Stimulated activated CD4-positive, alpha-beta T cell treated with anti-CD3 and anti-CD28 coated beads, Interleukin-15, amount 100 ng/mL, for 1 hour (primary cell): Measurements from ENCODE around the gene RTP5.

Source experiments
- DNase-seq, 2 donors: peaks; one replicate each; pipeline ENCODE4 v3.0.0-alpha.2; 2020; ENCODE audit warnings: low read depth in 1 of 2, low spot score in 1 of 2

The RTP5 gene

DNA sequence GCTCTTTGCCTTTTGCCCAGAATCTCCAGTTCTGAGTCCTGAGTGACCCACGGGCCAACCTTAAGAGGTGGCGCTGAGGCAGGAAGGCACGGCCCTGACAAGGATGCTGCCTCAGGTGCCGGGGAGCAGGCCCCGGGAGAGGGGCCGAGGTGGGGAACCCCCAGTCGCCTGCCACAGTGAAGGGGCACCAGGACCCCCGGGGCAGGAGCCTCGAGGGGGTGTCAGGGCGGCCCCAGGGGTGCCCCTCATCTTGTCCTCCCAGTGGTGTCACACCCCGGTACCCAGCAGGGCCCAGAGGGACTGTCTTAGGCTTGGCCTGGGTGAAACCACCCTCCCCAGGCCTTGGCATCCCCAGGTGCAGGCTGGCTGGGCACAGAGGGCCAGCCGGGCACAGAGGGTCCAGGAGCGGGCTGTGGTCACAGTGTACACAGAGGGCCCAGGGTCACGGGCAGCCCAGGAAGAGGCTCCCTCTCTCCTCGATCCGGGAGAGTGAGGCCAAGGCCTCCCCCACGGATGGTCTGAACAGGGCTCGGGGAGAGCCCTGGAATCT, 11.9 kb upstream of the RTP5 start:
- no peak for DNase-seq

DNA sequence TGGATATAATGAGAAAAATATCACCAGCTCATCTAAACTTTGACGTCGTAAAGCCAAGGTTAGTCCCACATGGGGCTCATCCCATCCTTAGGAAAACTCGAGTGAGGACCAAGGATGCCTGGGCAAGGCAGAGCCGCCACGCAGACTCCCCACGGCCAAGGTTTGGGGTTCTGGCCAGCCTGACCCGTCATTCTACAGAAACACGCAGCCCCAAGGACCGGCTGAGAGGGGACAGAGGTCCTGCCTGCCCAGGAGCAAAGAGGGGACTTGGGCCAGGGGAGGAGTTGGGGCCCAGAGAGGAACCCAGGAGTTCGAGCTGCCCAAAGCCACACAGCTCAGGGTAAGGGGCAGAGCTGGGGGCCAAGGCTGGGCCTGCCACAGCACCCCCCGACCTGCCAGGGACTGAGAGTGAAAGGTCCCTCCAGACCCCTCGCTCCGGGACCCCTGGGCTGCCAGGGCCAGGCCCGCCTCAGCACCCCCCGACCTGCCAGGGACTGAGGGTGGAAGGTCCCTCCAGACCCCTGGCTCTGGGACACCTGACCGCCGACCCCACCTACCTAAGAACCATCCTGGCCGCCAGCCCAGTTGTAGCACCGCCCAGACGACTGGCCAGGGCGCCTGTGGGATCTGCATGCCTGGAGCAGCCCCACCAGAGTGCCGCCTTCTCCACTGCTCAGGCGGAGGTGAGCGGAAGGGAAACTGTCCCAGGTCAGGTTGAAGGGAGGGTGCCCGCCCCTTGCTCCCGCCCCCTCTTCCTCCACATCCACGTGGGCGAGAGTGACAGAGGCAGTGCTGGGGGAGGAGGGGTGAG, 11.1 kb upstream of the RTP5 start, which contains the start of gene PDCD1:
TSS of gene PDCD1 (minus strand) at position 689 of the 811 bp plus-strand sequence. CDS start at position 633, 56 bp downstream.
- peak; percentile 44 to 45 for DNase-seq

DNA sequence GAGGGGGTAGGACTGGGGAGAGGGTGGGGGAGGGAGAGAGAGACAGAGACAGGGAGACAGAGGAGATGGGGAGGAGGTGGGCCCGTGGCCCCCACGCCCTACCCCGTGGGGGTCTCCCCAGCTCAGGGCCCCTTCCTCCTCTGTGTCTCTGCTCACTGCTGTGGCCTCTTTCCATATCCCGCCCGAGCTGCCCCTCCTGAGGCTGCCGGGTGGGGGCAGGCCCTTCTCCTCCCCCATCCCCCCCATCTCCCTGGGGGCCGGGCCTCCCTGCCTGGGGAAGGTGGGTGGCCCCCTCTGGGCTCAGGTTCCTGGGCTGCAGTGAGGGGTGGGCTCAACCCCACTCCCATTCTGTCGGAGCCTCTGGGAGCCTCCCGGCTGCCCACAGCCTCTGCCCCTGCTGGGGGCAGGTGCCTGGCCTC, 10.5 kb upstream of the RTP5 start:
- no peak for DNase-seq

DNA sequence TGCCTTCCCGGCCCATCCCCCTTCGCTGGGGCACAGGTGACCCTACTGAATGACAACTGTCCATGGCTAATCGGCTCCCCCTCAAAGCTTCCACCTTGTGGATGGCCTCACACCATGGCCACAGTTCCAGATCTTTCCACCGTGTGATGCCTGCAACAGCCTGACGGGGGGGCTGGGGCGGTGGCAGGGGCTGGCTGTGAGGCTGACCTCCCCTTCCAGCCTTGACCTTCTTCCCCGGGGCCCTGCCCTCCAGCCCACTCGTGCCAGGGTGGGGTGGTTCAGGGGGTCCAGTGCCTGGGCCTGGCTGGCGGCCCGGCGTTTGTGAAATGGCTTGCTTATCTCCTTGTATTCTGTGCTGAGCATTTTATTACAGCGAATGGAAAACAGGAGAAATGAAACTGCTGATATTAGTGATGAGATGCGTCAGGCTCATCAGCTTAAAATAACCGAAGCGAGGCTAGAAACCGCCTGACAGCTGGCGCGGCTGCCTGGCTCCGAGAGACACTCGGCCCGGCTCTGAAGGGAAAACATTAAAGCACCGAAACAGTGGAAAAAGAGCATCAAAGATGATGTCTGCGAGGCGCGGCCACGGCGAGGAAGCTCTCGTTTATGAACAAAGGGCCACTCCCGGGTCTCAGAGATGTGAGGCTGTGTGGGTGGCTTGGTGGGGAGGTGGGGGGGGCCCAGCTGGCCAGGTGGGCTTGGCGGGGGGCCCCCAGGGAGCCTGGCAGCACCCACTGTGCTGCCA, 9.9 kb upstream of the RTP5 start:
- DNase-seq = peak; percentile 43 to 51

DNA sequence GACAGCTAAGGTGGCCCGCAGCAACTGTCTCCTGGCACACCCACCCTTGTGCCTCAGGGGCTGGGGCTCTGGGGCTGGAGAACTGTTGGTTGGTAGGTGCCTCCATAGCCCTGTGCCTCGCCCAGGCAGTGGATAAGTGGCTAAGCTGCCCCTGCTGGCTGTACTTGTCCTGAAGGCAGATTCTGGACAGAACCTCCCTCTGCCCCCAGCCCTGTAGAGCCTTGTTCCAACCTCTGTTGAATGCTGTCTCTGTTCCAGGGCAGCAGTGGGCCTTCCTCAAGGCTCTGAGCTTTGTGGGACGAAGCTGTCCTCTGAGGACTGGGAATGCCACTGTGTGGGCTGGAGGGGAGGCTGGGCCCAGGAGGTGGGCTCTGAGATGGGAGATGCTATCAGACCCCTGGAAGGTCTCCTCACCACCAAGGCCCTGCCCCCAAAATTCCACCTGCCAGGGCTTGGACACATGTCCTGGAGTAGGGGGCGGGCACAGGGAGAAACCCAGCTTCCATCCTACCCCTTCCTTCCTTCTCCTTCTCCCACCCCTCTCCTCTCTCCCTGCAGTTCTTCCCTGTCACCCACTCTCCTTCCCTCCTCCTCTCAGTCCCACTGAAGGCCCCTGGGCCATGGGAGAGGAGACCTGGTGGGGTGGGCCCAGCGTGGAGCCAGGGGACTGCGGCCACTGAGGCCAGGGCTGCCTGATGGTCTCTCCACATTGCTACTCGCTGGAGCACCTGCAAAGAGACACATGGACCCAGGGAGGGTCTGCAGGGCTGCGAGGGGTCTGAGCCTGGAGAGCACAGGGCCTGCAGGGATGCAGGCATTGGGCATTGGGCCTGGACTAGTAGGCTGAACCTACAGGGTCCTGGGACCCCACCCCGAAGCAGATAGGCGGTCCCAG, 9.1 kb upstream of the RTP5 start:
- DNase-seq = no peak

DNA sequence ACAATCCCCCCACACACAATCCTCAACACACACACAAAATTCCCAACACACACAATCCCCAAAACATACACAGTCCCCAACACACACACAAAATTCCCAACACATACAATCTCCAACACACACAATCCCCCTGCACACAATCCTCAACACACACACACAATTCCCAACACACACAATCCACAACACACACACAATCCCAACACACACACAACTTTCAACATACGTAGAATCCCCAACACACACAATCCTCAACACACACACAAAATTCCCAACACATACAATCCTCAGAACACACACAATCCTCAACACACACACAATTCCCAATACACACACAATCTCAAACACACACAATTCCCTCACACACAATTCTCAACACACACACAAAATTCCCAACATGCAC, 8.3 kb upstream of the RTP5 start:
- DNase-seq = no peak

DNA sequence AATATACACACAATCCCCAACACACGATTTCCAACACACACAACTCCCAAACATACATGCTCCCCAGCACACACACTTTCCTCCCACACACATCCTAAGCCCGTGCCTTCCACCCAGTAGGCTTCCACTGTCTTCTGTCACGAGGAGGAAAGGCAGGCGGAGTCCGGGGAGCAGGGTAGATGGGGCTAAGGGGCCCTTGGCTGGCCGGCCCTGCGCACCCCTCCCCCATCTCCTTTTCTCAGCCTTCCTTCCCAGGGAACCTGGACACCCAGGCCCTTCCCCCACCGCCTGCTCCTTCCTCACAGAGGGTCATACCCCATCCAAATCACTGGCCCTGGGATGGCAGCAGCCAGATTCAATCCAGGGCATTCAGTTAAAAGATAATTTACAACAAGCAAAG, 7.4 kb upstream of the RTP5 start:
- DNase-seq = no peak

DNA sequence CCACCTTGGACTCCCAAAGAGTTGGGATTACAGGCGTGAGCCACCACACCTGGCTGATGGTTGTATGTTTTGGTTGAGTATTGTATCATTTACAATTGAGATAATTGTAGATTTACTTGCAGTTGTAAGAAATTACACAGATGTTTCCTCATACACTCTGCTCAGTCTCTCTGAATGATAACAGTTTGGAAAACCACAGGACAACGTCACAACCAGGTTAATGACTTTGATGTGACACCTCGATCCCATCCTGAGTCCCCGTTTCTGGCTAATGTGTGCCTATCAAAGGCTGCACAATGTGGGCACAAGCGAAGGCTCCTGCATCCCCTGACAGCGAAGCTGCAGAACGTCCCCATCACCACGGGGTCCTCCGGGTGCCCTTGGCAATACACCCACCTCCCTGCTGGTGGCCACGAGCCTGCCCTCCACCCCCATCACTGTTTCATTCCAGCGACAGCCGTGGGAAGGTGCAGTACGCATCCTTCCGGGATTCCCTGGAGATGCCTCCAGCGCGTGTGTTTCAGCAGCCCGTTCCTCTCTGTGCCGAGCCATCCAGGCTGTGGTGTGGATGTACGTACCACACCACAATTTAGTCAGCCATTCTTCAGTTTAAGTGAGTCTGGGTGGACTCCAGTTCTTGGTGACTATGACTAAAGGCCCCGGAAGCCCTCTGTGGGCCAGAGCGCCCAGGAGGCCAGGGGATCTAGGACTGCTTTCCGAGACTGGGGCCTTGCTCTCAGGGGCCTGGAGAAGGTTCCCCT, 6.6 kb upstream of the RTP5 start:
- DNase-seq = no peak

DNA sequence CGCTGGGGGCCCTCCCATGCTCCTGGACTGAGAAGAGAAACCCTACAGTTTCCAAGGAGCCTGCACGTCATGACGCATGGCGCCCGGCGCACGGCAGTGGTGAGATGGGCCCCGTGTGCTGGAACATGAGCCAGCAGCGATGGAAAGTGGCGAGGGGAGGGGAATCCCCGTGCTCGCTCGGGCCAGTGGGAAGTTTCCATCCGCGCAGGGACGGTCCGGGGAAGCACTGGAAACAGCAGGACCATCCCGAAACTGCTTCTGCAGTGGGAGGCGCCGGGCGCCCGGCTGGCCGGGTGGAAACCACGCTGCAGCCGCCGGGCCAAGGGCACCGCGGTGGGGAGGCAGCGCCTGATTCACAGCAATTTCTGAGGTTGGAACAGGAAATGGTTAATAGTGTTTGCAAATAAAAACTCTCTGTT, 6.0 kb upstream of the RTP5 start:
- DNase-seq = peak; percentile 28 to 33

DNA sequence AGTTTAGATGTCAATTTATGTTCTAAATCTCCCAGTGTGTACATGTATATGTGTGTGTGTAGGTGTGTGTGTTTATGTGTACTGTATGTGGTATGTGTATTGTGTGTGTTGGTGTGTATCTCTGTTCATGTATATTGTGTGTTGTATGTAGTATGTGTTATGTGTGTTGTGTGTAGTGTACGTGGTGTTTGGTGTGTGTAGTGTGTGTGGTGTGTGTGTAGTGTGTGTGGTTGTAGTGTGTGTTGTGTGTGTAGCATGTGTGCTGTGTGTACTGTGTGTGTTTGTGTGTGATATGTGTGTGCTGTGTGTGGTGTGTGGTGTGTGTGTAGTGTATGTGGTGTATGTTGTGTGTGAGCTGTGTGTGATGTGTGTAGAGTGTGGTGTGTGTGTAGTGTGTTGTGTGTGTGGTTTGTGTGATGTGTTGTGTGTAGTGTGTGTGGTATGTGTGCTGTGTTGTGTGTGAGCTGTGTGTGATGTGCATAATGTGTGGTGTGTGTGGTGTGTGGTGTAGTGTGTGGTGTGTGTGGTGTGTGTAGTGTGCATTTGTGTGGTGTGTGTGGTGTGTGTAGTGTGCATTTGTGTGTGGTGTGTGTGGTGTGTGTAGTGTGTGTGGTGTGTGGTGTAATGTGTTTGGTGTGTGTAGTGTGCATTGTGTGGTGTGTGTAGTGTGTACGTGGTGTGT, 5.2 kb upstream of the RTP5 start:
- no peak for DNase-seq

DNA sequence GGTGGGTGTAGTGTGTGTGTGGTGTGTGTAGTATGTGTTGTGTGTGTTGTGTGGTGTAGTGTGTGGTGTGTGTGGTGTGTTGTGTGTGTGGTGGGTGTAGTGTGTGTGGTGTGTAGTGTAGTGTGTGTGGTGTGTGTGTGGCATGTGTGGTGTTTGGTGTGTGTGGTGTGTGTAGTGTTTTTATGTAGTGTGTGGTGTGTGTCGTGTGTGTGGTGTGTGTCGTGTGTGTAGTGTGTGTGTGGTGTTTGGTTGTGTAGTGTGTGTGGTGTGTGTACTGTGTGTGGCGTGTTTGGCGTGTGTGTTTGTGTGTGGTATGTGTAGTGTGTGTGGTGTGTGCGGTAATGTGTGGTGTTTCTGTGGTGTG, 4.7 kb upstream of the RTP5 start:
- DNase-seq = no peak

DNA sequence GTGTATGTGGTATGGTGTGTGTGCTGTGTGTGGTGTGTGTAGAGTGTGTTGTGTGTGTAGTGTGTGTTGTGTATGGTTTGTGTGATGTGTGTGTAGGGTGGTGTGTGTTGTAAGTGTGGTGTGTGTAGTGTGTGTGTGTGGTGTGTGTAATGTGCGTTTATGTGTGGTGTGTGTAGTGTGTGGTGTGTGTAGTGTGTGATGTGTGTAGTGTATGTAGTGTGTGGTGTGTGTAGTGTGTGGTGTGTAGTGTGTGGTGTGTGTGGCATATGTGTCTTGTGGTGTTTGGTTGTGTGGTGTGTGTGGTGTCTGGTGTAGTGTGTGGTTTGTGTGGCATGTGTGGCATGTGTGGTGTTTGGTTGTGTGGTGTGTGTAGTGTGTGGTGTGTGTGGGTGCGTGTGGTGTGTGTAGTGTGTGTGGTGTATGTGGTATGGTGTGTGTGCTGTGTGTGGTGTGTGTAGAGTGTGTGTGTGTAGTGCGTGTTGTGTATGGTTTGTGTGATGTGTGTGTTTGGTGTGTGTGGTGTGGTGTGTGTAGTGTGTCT, 4.0 kb upstream of the RTP5 start:
- no peak for DNase-seq

DNA sequence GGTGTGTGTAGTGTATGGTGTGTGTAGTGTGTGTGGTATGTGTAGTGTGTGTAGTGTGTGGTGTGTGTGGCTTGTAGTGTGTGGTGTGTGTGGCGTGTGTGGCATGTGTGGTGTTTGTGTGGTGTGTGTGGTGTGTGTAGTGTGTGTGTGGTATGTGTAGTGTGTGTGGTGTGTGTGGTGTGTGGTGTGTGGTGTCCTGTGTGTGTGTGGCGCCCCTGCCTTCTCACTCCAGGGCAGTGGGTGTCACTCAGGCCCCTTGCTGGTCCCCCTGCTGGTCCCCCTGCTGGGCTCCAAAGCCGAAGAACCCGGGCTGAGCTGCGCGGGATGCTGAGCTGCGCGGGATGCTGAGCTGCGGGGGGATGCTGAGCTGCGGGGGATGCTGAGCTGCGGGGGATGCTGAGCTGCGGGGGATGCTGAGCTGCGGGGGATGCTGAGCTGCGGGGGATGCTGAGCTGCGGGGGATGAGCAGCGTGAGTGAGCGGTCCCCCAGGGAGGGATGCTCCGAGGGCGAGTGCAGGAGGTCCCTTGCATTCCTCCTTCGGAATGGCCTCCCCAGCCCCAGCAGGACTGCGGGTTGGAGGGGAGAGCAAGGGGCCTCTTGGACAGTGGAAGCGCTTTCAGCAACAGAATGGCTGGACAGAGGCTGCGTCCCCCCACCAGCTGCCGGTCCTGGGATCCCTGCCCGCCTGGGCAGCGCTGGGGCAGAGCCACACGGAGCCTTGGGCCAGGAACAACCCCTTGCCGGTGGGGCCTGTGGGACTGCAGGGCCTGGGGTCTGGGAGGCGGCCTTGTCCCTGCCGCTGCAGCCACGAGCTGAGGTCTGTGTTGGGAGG, 3.4 kb upstream of the RTP5 start:
- no peak for DNase-seq

DNA sequence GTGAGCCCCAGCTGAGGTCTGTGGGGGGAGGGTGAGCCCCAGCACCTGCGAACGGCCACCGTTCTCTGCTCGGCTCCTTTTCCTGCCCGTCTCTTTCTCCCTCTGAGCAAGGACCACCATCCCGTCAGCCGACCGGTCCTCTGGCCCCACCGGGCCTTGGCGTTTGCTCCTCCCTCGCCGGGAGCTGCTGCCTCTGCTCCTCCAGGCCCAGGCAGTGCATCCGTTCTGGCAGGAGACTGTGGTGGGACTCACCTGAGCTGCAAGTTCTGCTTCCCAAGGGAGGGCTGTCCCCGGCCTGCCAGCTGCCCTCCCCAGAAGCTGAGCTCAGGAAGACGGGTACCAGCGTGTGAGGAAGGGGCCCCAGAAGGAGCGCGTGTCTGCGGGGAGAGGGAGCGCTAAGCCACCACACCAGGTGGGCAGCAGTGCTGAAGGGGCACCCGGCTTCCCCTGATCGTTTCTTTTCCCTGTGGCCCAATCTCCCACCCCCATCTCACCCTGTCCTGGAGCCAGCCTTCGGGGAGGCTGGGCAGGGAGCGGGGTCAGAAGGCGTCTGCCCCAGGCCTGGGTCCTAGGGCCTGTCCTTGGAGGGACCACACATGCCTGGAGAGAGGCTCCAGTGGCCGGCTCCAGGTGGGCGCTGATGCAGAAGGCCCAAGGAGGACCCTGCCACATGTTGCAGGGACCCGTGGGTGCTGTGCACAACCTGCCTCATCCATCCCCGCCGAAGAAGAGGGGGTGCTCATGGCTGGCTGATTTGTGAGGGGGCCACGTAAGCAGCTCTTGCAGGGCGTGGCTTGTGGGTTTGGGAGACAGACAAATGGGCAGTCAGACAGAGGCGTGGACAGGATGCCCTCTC, 2.5 kb upstream of the RTP5 start:
- no peak for DNase-seq

DNA sequence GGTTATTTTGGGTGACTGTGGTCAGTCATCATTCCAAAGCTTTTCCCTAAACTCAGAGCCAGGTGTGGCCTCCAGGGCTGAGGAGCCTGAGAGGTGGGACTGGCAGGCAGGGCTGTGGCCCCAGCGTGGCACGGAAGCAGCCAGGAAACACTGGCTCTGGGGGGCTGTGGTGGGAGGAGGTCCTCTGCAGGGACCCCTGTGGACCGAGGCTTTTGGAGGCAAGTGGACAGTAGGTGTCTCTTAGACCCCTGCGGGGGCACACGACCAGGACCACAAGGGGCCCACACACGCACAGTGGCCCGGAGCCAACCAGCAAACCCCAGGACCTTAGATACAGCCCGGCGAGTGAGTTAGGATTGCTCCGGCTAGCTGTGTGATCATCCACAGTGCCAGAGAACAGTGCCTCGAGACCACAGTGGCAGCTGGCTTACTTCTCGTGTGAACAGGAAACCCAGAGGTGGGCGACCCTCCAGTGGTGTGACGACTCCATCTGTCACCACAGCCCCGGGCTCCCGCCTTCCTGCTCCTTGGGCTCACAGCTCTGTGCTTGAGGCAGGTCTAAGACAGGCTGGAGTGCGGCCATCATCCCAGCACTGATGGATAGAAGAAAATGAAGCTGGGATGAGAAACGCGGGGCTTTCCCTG, 1.6 kb upstream of the RTP5 start:
- DNase-seq = no peak

DNA sequence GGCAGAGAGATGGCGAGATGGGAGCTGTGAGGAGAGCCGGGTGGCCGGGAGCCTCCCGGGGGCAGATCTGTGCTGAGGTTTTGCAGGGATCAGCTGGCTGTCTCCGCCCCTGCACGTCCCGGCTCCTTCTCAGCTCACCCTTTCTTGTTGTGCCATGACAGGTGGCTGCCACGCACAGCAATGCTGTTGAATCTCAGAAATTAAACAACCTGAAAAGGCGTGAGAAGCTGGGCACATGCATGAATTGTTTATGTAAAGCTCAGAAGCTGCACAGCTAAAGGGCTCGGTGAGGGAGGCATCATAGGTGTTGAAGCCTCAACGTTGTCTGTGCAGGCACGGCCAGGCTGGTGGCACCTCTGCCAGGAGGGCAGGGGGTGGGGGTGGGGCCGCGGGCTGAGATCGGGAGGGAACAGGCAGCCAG, 858 bp upstream of the RTP5 start:
- DNase-seq = no peak

DNA sequence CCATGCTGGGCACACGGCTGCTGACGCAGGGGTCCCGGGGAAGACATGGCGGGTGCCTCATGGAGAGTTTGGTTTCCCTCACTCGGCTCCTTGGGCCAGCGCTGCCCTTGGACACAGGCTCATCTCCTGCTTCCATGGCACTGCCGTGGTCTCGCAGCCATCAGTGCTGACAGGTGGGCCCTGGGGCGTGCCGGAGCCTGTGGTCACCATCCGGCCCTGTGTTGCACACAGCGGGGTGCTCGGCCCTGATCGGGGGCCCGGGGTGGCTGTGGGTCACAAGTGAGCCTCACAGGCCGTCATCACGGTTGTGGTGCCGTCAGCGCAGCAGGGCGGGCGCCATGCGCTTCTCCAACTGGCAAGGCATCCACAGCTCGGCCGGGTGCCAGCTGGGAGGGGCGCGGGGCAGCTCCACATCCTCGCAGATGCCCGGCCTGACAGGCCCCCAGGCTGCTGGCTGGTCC, 582 bp downstream of the RTP5 start:
- DNase-seq = no peak
